GM11168 (cell line): ENCODE measurements around the gene ZNF444.

Source experiments
- in situ Hi-C: fragments of 300-500 bp; cut with MboI; formaldehyde crosslinking; loops from one replicate; pipeline ENCODE4 v1.12.0; 2022; ENCODE audit warnings: low sequenced_read_pairs; ENCODE audit not compliant: unreplicated experiment

ZNF444 gene

DNA sequence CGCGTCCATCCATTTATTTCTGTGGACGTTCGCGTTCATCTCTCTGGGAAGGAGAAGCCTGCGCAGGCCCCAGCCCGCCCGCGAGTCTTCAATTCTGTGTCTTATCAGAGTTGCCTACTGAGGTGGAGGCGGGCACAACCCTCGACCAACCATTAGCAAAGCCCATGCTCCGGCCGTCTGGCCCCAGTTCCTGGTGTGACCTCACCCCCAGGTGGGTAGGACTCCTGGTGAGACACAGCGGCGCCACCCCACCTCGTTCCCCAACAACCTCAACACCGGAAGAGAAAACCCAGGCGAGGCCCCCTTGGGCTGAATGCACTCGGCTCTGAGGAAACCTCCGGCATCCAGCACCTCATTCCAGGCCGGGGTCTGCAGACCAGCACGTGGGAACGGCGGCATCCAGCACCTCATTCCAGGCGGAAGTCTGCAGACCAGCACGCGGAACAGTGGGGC lies 34.7 kb upstream of the ZNF444 start:
- in situ Hi-C loops: loop anchor here (25.0 kb wide), 1 partner anchor 1994 kb away; the partner anchor contains the start of genes NDUFA3, OSCAR, PRPF31 and TFPT

DNA sequence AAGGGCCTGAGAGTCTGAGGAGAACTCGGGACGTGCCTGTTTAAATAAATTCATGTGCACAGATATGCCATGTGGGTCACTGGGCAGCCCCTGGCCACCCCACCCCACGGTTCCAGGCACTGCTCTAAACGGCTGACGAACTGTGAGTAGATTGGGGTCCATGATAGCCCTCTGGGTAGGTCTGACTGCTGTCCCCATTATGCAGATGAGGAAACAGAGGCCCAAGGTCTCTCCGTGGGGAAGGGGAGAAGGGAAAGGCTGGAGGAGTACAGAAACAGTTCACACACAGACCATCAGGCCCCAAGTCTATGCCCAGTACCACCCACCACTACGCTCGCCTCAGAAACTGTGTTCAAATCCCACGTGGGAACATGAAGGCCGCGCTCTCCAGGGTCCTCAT lies 34.1 kb upstream of the ZNF444 start:
- in situ Hi-C loops: loop anchor here (25.0 kb wide), 1 partner anchor 1995 kb away; the partner anchor contains the start of genes NDUFA3, OSCAR, PRPF31 and TFPT

DNA sequence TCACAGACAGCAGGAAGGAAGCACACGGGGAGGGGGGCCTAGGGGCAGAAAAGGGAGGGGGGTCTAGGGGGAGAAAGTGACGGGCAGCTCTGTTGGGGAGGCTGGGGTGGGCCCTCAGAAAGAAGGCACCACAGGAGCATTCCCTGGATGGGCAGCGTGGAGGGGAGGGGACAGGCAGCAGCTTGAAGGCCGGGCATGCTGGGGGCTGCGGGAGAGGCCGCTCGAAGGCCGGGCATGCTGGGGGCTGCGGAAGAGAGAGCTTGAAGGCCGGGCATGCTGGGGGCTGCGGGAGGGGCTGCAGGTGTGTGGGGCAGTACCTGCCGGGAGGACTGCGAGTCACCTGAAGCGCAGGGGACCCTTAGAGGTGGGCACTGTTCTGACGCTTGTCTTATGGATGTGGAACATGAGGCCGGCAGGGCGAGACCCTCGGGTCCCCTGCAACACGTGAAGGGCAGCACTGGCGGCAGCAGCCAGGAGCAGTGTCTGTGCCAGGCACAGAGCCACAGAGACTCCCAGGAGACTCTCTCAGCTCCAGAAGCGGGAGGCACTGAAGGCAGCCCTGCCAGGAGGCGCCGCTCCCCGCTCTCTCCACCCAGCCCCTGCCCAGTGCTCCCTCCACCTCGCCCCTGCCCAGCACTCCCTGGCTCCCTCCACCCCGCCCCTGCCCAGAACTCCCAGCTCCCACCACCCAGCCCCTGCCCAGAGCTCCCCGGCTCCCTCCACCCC lies 33.3 kb upstream of the ZNF444 start:
- in situ Hi-C loops: loop anchor here (25.0 kb wide), 1 partner anchor 1995 kb away; the partner anchor contains the start of genes NDUFA3, OSCAR, PRPF31 and TFPT

DNA sequence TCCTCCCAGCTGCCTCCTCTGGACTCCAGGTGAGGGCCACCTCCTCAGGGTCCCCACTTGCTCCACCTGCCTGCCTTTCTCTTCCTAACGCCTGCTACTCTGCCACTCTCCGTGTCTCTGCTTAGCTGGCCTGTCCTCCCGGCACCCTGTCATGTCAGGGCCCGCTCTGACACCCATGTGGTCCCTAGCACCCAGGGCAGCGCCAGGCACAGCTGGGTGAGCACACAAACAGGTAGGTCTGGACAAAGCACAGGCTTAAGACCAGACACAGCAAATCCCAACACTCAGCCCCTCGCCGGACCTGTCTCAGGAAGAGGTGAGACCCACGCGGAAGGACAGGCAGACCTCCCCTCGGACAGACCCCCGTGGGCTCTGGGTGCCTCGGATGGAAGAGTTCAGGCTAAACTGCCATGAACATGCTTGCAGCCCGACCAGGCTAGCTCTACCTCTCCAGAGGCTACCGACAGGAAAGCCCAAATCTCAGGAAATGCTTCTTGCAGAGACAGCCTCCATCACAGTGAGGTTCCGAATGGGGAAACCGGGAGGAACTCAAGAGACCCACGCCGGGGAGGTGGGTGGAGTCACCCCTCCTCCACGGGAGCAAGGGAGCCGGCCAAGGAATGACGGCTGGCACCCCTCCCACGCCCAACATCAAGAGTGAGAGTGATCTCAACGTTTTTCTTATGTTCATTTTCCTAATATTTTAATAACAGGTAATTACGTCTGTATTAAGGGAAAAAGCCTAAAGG lies 32.5 kb upstream of the ZNF444 start:
- in situ Hi-C loops: loop anchor here (25.0 kb wide), 1 partner anchor 1996 kb away; the partner anchor contains the start of genes NDUFA3, OSCAR, PRPF31 and TFPT

GRCh38 chr19:56109226-56109625 lies 31.9 kb upstream of the ZNF444 start:
- in situ Hi-C loops: loop anchor here (25.0 kb wide), 1 partner anchor 1997 kb away; the partner anchor contains the start of genes NDUFA3, OSCAR, PRPF31 and TFPT

GRCh38 chr19:56110515-56111448 lies 30.3 kb upstream of the ZNF444 start:
- in situ Hi-C loops: loop anchor here (25.0 kb wide), 1 partner anchor 1998 kb away; the partner anchor contains the start of genes NDUFA3, OSCAR, PRPF31 and TFPT

- in situ Hi-C loops: loop anchor here (25.0 kb wide), 1 partner anchor 1999 kb away; the partner anchor contains the start of genes NDUFA3, OSCAR, PRPF31 and TFPT
These were observed 29.3 kb upstream of the ZNF444 start for GRCh38 chr19:56111601-56112312.

- in situ Hi-C loops: loop anchor here (25.0 kb wide), 1 partner anchor 2000 kb away; the partner anchor contains the start of genes NDUFA3, OSCAR, PRPF31 and TFPT
These were observed 28.8 kb upstream of the ZNF444 start for GRCh38 chr19:56112313-56112709.

GRCh38 chr19:56113074-56113632 lies 27.9 kb upstream of the ZNF444 start:
- in situ Hi-C loops: loop anchor here (25.0 kb wide), 1 partner anchor 2001 kb away; the partner anchor contains the start of genes NDUFA3, OSCAR, PRPF31 and TFPT

DNA sequence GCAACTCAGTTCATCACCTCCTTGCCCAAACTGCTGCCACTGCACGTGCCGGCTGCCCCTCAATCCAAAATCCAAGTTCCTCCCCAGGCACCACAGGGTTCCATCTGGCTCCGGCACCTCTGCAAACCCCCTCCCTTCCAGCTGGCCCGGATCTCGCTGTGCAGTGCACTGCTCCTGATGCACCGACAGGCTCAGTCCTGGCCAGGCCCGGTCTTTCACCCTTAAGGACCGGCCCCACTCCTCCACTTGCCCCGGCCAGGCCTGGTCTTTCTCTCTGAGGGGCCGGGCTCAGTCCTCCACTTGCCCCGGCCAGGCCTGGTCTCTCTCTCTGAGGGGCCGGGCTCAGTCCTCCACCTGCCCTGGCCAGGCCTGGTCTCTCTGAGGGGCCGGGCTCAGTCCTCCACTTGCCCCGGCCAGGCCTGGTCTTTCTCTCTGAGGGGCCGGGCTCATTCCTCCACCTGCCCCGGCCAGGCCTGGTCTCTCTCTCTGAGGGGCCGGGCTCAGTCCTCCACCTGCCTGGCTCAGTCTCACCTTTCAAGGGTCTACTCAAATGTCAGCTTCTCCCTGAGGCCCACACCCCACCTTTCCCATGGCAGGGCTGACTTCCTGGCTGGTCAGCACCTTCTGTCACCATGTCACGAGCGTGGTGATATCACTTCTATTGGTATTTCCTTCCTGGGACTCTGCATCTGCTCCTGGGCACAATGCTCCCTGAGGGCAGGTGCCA lies 26.9 kb upstream of the ZNF444 start:
- in situ Hi-C loops: loop anchor here (25.0 kb wide), 1 partner anchor 2002 kb away; the partner anchor contains the start of genes NDUFA3, OSCAR, PRPF31 and TFPT

- in situ Hi-C loops: loop anchor here (25.0 kb wide), 1 partner anchor 2002 kb away; the partner anchor contains the start of genes NDUFA3, OSCAR, PRPF31 and TFPT
These were observed 26.3 kb upstream of the ZNF444 start for GRCh38 chr19:56114778-56115110.

GRCh38 chr19:56115490-56115889 lies 25.6 kb upstream of the ZNF444 start:
- in situ Hi-C loops: loop anchor here (25.0 kb wide), 1 partner anchor 2003 kb away; the partner anchor contains the start of genes NDUFA3, OSCAR, PRPF31 and TFPT

- in situ Hi-C loops: loop anchor here (25.0 kb wide), 1 partner anchor 2004 kb away; the partner anchor contains the start of genes NDUFA3, OSCAR, PRPF31 and TFPT
These were observed 24.5 kb upstream of the ZNF444 start for GRCh38 chr19:56116606-56117005.

DNA sequence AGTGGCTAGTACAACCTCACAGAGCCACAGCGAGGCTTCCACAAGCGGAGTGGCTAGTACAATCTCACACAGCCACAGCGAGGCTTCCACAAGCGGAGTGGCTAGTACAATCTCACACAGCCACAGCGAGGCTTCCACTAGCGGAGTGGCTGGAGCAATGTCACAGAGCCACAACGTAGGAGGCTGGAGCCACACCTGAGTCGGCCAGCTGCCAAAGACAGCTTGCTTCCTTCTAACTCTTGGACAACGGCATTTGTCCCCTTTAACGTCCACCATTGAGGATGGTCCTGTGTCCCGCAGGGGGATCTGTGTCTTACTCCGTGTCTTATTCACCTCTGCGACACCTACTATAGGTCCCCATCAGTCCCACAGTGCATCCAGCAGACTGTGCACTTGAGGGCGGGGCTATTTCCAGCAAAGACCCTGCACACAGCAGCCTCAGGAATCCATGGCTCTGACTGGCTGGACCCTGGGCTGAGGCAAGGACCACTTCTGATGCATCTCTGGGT lies 23.7 kb upstream of the ZNF444 start:
- in situ Hi-C loops: loop anchor here (25.0 kb wide), 1 partner anchor 2005 kb away; the partner anchor contains the start of genes NDUFA3, OSCAR, PRPF31 and TFPT

DNA sequence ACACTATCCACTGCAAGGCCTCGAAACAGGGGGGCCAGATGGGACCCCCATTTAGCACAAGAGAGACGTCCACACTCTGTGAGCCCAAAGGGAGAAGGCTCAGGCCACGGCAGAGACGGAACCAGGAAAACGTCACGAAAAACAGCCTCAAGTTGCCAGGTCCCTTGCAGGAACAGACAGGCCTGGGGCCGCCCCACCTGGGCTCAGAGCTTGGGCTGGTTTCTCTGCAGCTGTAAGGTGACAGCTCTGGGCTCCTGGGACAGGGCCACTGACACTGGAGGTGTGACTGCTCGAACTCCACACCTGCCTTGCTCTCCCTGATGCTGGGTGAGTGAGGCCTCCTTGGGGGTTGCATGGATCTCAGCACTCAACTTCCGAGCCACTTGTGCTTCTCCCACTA lies 23.2 kb upstream of the ZNF444 start:
- in situ Hi-C loops: loop anchor here (25.0 kb wide), 1 partner anchor 2006 kb away; the partner anchor contains the start of genes NDUFA3, OSCAR, PRPF31 and TFPT

- in situ Hi-C loops: loop anchor here (25.0 kb wide), 1 partner anchor 2007 kb away; the partner anchor contains the start of genes NDUFA3, OSCAR, PRPF31 and TFPT
These were observed 22.2 kb upstream of the ZNF444 start for GRCh38 chr19:56118666-56119581.
